Smooth muscle cell (in vitro differentiated cells): Measurements from ENCODE around the gene ATP10B. TPM values are rescaled to one million over a fixed set of nuclear protein-coding genes. Genes with fewer than 3 reads are reported as not detected.

ENCODE experiments used
- DNase-seq: peaks from one replicate; lab custom pipeline; 2025; ENCODE audit not compliant: unreplicated experiment; lab: John Stamatoyannopoulos, UW
- H2AFZ ChIP-seq: fragments of 200-600 bp; sonication (generic); 2 replicates; pipeline ENCODE4 v1.6.0; 2016; ENCODE audit warnings: antibody characterized with exemption, low read depth, mild to moderate bottlenecking
- H3F3A ChIP-seq: fragments of 200-600 bp; sonication (generic); 2 replicates; pipeline ENCODE4 v1.6.0; 2017; ENCODE audit warnings: antibody characterized with exemption, low read depth
- H3K27ac ChIP-seq: fragments of 200-600 bp; sonication (generic); 2 replicates; pipeline ENCODE4 v1.5.1; 2016; ENCODE audit warnings: low read depth, mild to moderate bottlenecking
- H3K27me3 ChIP-seq: fragments of 200-600 bp; sonication (generic); 2 replicates; pipeline ENCODE4 v1.6.1; 2016; ENCODE audit warnings: low read depth, mild to moderate bottlenecking
- H3K36me3 ChIP-seq: fragments of 200-600 bp; sonication (generic); 2 replicates; pipeline ENCODE4 v1.5.1; 2016; ENCODE audit warnings: low read depth
- H3K4me1 ChIP-seq: fragments of 200-600 bp; sonication (generic); 2 replicates; pipeline ENCODE4 v1.5.1; 2016; ENCODE audit warnings: low read depth
- H3K4me2 ChIP-seq: fragments of 200-600 bp; sonication (generic); 2 replicates; pipeline ENCODE4 v1.6.0; 2016; ENCODE audit warnings: mild to moderate bottlenecking
- H3K4me3 ChIP-seq: fragments of 200-600 bp; sonication (generic); 2 replicates; pipeline ENCODE4 v1.5.1; 2016; ENCODE audit warnings: mild to moderate bottlenecking
- H3K79me2 ChIP-seq: fragments of 200-600 bp; sonication (generic); 2 replicates; pipeline ENCODE4 v1.6.0; 2016; ENCODE audit warnings: low read depth, mild to moderate bottlenecking
- H3K9ac ChIP-seq: fragments of 200-600 bp; sonication (generic); 2 replicates; pipeline ENCODE4 v1.6.0; 2016; ENCODE audit warnings: low read depth
- H3K9me3 ChIP-seq: fragments of 200-600 bp; sonication (generic); replicated peaks from 2 replicates; pipeline ENCODE4 v1.5.1; 2016; ENCODE audit warnings: low read depth
- H4K20me1 ChIP-seq: fragments of 200-600 bp; sonication (generic); 2 replicates; pipeline ENCODE4 v1.6.0; 2016; ENCODE audit warnings: low read depth
- CTCF ChIP-seq: fragments of 200-600 bp; sonication (generic); IDR thresholded peaks from 2 replicates; pipeline ENCODE4 v1.5.1; 2017; ENCODE audit warnings: borderline replicate concordance, mild to moderate bottlenecking, antibody characterized with exemption; ENCODE audit not compliant: insufficient read depth, poor library complexity, severe bottlenecking
- WGBS: methylation state at CpG from one replicate; pipeline ENCODE4 v1.1.7; 2016; ENCODE audit warnings: low lambda C conversion rate; 5-methylcytosine and 5-hydroxymethylcytosine counted together
- polyA plus RNA-seq: library from polyadenylated mRNA; unstranded; fragments of >200 nt; fragmentation: Nextera tagmentation; extraction: Ambion mirVana; gene quantifications from 2 replicates; pipeline ENCODE4 v1.2.1, GENCODE V29; 2016
- total RNA-seq: library from RNA; depleted of rRNA; stranded (reverse); fragments of >200 nt; gene quantifications from 2 replicates; pipeline ENCODE4 v1.2.3, GENCODE V29; 2014

The ATP10B gene
- total and polyA plus RNA-seq, 2 experiments from 2014 or later, result 0.13 TPM; not detected in 1

- no peaks in the 10 kb centered on the region for H4K20me1 ChIP-seq
- no peak overlapping the region for H3K4me2 ChIP-seq
- 71% methylated on average over 1 of the region's 1 CpG for WGBS
- no peaks in the 10 kb centered on the region for H3K27me3 ChIP-seq
- no peak overlapping the region for H3K4me3 ChIP-seq
- no peaks in the 10 kb centered on the region for H3K9me3 ChIP-seq
- H2AFZ ChIP-seq, result no peak overlapping the region
- H3K27ac ChIP-seq, result no peak overlapping the region
- no peaks in the 10 kb centered on the region for H3F3A ChIP-seq
- no peak for TF ChIP-seq CTCF
- DNase-seq, result no peak
- no peak overlapping the region for H3K9ac ChIP-seq
- no peaks in the 10 kb centered on the region for H3K36me3 ChIP-seq
- no peaks in the 10 kb centered on the region for H3K4me1 ChIP-seq
- no peaks in the 10 kb centered on the region for H3K79me2 ChIP-seq
Observed at GRCh38 chr5:160628619-160628968, 223.4 kb downstream of the ATP10B start.

- DNase-seq, result no peak
- no peaks in the 10 kb centered on the region for H3K4me1 ChIP-seq
- no peak overlapping the region for H3K9ac ChIP-seq
- no peak overlapping the region for H3K4me2 ChIP-seq
- H3K27ac ChIP-seq, result no peak overlapping the region
- no peaks in the 10 kb centered on the region for H3K27me3 ChIP-seq
- H3K79me2 ChIP-seq, result no peaks in the 10 kb centered on the region
- H2AFZ ChIP-seq, result no peak overlapping the region
- no peak overlapping the region for H3K4me3 ChIP-seq
- no peaks in the 10 kb centered on the region for H3K9me3 ChIP-seq
- H3K36me3 ChIP-seq, result no peaks in the 10 kb centered on the region
- no peaks in the 10 kb centered on the region for H3F3A ChIP-seq
- 66% methylated on average over 5 of the region's 5 CpGs for WGBS
- no peak for TF ChIP-seq CTCF
- H4K20me1 ChIP-seq, result no peaks in the 10 kb centered on the region
Observed at GRCh38 chr5:160627921-160628618, 223.9 kb downstream of the ATP10B start.

GRCh38 chr5:160626322-160626721 is 225.7 kb downstream of the ATP10B start:
- Histone ChIP-seq H4K20me1 (no peaks in the 10 kb centered on the region), H3K36me3 (no peaks in the 10 kb centered on the region), H3K4me1 (no peaks in the 10 kb centered on the region), H3F3A (no peaks in the 10 kb centered on the region), H3K79me2 (no peaks in the 10 kb centered on the region), H2AFZ (no peak overlapping the region), H3K4me3 (no peak overlapping the region), H3K9ac (no peak overlapping the region), H3K4me2 (no peak overlapping the region), H3K27ac (no peak overlapping the region), H3K27me3 (no peaks in the 10 kb centered on the region), H3K9me3 (no peaks in the 10 kb centered on the region)
- TF ChIP-seq CTCF, result no peak
- DNase-seq, result no peak
- WGBS, result 47% methylated on average over 7 of the region's 7 CpGs

- 94% methylated on average over 1 of the region's 1 CpG for WGBS
Observed at GRCh38 chr5:160621526-160621925, 230.5 kb downstream of the ATP10B start.

More at GRCh38 chr5:160621526-160621925, 230.5 kb downstream of the ATP10B start:
- no peak overlapping the region for H2AFZ ChIP-seq
- H3K4me3 ChIP-seq, result no peak overlapping the region
- no peak overlapping the region for H3K9ac ChIP-seq
- no peak for TF ChIP-seq CTCF
- H3K4me1 ChIP-seq, result no peaks in the 10 kb centered on the region
- H3K9me3 ChIP-seq, result no peaks in the 10 kb centered on the region
- no peaks in the 10 kb centered on the region for H3K27me3 ChIP-seq
- no peak overlapping the region for H3K4me2 ChIP-seq
- H3K27ac ChIP-seq, result no peak overlapping the region
- no peaks in the 10 kb centered on the region for H3F3A ChIP-seq
- no peaks in the 10 kb centered on the region for H3K36me3 ChIP-seq
- no peak for DNase-seq
- H3K79me2 ChIP-seq, result no peaks in the 10 kb centered on the region
- H4K20me1 ChIP-seq, result no peaks in the 10 kb centered on the region
